Hippocampal formation (tissue), 2 donors: ENCODE results near the gene C17orf75.
"Not testable (repeated sequence)": the region's sequence is repeated elsewhere in the genome, so short reads cannot be mapped to it uniquely, and the experiment has no call there.

Experiments used
- DNase-seq, 2 donors: peaks; one replicate each; lab custom pipeline; 2025; lab: John Stamatoyannopoulos, UW

Gene C17orf75, protein sequence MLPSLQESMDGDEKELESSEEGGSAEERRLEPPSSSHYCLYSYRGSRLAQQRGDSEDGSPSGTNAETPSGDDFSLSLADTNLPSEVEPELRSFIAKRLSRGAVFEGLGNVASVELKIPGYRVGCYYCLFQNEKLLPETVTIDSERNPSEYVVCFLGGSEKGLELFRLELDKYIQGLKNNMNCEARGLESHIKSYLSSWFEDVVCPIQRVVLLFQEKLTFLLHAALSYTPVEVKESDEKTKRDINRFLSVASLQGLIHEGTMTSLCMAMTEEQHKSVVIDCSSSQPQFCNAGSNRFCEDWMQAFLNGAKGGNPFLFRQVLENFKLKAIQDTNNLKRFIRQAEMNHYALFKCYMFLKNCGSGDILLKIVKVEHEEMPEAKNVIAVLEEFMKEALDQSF

DNA sequence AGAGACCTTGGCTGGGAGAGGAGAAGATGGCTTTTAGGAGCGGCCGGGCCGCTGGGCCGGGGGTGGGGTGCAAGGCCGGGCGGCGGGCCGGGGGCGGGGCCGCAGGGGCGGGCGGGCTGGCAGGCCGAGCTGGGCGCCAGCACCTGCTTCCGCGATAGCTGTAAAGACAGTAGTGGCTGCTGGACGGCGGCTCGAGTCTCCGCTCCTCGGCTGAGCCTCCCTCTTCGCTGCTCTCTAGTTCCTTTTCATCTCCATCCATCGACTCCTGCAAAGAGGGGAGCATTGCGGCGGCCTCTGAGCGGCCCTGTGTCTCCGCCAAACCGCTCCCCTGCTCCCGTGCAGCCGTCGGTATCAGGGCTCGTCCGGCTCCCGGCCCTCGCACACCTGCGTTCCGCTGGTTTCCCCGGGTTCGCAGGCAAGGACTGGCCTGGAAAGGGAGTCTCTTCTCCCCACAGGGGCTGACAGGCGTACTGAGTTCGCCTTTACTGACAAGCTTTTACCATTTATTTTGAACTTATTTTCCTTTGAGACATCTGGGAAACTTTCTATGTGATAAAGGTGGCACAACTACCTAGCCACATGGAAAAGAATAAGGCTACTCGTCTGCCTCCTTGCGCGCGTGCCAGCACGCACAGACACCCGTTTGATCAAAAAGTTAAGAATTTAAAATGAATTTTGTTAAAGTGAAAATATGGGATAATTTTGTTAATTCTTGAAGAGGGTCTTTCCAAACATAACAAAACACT is at the start of gene C17orf75:
Gene C17orf75 (minus strand): TSS at position 317 of the 746 bp plus-strand sequence. CDS start 34 bp downstream, at position 283.
- DNase-seq, result peak; percentile 73 to 75

DNA sequence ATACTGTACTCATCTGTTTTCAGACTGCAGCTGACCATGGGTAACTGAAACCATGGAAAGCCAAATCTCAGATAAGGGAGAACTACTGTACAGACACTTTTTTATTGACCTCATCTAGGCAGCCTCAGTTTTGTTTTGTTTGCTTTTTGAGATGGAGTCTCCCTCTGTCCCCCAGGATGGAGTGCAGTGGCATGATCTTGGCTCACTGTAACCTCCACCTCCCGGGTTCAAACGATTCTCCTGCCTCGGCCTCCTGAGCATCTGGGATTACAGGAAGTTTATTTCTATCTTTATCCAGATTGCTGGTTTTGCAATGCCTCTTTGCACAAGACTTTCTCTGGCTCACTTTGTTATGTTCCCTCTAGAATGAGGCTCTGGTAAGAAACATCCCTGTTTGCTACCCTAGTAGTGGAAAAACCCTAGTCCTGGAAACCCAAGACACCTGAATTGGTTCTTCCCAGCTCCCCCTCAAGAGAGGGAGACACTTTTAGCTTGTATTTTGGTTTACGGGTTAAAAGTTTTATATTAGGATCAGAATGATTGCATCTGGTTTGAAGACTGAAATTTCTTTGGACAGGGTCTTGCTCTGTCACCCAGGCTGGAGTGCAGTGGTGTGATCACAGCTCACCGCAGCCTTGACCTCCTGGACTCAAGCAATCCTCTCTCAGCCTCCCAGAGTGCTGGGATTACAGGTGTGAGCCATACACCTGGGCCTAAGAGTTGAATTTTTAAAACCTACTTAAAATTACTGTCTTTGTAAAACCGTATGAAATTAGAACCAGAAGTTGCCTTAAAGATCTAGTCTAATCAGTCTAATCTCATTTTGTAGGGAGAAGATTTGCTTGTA is 46.9 kb upstream of the C17orf75 start:
- no peak for DNase-seq

DNA sequence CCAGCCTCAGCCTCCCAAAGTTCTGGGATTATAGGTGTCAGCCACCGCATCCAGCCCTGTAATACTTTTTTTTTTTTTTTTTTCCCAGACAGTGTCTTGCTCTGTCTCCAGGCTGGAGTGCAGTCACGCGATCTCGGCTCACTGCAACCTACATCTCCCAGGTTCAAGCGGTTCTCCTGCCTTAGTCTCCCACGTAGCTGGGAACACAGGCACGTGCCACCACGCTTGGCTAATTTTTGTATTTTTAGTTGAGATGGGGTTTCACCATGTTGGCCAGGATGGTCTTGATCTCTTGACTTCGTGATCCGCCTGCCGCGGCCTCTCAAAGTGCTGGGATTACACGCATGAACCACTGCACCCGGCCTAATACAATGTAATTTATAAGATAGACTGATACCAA is 46.2 kb upstream of the C17orf75 start:
- DNase-seq, result not testable (repeated sequence)

DNA sequence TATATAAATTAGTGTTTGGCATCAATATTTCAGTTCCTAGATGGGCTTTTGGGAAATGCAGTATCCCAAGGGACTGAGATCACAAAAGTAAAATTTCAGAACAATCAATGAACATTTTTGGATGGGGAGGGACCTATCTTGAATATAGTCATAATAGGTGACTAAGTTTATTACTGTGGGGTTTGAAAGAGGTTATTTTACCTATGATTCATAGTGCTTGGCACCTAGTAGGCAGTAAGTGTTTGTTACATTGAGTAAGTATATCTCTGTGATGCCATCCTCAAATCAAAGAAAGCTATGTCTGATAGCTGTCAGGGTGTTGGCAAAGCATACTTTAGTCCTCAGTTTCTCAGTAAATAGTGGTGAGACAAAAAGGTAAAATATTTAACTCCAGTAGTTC is 44.9 kb upstream of the C17orf75 start:
- DNase-seq, result no peak

DNA sequence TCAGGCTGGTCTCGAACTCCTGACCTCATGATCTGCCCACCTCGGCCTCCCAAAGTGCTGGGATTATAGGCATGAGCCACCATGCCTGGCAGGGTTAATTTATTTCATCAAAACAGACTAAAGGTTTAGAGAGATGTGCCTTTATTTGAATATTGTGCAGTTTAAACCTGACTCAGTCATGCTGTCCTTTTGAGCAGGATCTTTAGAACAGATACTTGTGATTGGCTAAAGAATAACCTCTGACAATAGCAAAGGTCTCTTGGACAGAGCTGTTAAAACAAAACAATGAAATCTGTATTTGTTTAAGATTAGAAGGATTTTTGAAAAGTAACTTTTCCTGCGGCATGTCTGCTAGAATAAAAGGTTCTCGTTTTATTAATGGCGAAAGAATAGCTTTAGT is 44.0 kb upstream of the C17orf75 start:
- DNase-seq, result no peak

DNA sequence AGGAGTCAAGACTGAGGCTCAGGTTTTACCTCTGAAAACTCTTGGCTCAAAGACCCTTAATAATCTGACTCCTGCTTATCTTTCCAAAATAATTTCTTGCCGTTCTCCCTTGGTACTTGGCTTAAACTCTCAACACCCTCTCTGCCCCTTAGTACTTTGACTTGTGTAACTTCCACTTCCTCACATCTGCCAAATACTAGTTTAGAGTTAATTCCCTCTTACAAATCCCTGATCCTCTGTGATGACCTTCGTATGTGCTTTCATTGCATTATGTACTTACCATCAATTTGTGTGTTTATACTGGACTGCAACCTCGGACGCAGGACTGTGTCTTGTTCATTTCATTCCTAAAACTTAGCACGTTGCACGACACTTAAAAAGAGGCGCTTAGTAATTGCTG is 43.1 kb upstream of the C17orf75 start:
- DNase-seq, result no peak

DNA sequence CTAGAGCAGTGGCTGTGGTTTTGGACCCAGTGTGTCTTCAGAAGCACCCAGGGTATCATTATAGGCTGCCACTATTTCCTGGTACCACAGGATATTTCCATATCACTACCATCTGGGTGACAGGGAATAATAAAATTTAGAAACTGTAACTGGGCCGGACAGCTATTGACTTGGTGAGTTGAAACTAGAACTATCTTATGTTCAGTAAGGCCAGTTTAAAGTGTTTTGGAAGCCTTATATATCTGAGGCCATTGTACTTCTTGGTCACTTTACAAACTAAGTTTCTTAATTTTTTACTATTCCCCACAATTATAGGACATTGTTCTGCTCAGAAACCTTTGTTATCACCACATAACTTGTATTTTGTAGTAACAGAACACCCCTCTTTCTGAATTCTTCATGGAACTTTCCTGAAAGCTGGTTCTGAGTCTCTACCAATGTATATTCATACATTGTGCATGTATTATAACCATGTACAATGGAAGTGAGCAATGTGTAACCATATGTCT is 42.0 kb upstream of the C17orf75 start:
- DNase-seq, result no peak

DNA sequence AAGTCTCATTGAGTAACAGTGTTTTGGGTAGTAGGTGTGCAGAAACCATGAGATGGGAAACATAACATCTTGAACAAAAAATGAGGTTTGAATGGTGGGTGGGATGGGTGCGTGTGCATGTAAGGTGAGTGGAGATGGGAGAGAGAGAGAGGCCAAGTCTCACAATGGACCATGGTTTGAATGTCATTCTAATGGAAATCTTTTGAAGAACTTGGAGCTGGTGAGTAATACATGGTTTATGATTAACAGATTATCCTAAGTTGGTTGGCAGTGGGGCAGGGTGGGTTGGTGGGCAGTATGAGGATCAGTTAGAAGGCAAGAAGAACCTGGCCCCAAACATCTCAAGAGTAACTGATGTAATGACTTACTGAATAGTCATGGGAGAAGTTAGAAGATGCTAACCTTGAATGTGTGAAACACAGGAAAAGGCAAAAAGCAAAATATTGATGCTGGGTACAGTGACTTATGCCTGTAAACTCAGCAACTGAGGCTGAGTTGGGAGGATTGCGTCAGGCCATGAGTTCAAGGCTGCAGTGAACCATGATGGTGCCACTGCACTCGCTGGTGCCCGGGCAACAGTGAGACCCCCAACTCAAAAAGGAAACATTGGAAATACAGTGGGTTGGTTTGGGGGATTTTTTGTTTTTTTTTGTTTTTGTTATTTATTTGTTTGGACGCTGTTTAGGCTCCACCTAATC is 40.7 kb upstream of the C17orf75 start:
- DNase-seq, result no peak

DNA sequence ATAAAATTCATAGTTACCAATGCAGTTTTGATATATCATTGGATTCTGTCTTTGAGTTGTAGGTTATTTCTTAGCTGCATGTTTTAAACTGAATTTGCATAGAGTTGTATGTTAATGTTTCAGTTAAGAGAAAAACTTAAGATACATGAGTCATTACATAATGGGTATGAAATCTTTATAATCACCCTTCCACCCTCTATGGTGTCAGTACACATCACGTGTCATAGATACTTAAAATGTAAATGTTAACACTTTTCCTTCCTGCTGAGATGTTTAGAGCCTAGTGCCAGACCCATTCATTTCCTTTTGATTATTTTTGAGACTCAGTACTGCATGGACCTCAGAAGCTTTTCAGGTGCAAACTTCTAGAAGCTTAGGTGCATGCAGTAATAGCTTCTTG is 28.5 kb upstream of the C17orf75 start:
- no peak for DNase-seq

DNA sequence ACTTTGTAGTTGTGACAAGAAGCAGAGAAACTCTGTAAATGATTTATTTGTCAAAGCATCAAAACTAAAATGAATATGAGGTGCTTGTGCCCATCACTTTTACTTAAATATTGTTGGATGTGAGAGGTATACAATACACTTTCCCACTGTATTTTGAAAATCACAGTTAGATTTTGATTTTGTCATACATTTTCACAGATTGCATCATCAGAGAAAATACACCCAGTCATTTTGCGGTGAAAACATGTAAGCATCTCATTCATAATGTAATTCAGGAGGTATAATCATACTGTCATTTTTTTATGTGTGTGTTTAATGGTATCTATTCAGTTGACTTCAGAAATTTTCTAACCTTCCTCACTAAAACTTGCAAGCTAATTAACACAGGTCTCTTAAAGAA is 19.3 kb upstream of the C17orf75 start:
- no peak for DNase-seq

DNA sequence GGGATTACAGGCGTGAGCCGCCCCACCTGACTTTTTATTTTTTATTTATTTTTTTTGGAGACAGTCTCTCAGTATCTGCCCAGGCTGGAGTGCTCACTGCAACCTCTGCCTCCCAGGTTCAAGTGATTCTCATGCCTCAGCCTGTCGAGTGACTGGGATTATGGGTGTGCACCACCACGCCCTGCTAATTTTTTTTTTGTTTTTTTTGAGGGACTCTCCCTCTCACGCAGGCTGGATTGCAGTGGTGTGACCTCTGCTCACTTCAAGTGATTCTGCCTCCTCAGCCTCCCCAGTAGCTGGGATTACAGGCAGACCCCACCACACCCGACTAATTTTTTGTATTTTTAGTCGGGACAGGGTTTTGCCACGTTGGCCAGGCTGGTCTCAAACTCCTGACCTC is 15.6 kb upstream of the C17orf75 start:
- DNase-seq, result no peak

DNA sequence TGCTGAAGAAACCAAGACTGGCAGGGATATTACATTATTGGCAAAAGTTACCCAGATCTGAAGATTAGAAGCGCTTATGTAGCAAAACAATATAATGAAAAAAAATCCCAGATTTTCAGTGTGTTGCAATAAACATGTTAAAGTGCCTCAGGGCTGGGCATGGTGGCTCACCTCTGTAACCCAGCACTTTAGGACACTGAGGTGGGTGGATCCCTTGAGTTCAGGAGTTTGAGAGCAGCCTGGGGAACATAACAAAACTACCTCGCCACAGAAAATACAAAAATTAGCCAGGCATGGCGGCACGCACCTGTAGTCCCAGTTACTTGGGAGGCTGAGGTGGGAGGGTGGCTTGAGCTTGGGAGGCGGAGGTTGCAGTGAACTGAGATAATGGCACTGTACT is 14.8 kb upstream of the C17orf75 start:
- no peak for DNase-seq

DNA sequence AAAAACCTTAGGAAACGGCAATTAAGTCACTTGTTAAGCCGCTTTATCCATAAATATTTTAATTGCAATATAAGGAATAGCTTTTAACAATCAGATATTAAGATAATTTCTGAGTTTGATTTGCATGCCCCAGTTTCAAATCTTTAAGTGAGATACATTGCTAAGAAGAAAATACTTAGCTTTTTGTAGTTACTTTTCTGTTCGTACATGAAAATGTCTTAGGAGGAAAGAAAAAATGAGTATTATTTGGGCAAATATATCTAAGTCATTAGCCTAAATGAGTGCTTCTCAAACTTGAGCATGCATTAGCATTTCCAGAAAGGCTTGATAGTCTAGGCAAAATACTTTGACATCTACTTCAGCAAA is 14.4 kb upstream of the C17orf75 start:
- DNase-seq, result no peak

DNA sequence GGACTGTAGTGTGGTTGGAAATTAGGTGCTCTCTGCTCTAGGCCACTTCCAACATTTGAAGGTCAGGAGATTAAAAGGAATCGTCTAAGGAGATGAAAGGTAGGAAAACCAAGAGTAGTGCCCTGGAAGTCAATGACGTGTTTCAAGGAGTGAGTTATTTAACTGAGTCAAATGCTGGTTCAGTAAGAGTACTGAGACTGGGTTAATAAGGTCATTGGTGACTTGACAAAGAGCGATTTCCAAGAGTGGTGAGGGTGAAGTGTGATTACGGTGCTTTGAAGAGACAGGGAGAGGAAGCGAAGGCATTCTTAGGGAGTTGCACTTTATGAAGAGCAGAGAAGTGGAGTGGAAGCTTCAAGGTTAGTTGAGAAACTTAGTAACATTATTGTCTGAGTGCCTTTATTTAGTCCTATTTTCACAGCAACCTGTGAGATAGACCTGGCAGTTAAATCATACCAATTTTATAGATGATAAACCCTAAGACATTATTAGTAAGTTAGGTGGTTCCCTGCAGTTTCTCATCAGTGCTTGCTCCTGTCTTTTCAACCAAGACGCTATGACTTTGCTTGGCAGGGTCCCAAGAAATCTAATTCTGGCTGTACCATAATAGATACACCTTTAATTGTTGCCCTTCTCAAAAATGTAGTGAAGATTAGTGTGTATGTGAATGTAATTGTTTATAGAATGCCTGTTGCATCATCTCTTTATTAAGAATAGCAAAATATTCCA is 13.8 kb upstream of the C17orf75 start:
- DNase-seq, result no peak

DNA sequence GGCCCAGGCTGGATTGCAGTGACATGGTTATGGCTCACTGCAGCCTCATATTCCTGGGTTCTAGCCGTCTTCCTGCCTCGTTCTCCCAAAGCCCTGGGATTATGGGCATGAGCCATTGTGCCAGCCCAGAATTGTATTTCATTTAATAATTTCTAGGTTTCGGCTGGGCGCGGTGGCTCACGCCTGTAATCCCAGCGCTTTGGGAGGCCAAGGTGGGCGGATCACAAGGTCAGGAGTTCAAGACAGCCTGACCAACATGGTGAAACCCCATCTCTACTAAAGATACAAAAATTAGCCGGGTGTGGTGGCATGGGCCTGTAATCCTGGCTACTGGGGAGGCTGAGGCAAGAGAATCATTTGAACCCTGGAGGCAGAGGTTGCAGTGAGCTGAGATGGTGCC is 10.8 kb upstream of the C17orf75 start:
- DNase-seq, result not testable (repeated sequence)

DNA sequence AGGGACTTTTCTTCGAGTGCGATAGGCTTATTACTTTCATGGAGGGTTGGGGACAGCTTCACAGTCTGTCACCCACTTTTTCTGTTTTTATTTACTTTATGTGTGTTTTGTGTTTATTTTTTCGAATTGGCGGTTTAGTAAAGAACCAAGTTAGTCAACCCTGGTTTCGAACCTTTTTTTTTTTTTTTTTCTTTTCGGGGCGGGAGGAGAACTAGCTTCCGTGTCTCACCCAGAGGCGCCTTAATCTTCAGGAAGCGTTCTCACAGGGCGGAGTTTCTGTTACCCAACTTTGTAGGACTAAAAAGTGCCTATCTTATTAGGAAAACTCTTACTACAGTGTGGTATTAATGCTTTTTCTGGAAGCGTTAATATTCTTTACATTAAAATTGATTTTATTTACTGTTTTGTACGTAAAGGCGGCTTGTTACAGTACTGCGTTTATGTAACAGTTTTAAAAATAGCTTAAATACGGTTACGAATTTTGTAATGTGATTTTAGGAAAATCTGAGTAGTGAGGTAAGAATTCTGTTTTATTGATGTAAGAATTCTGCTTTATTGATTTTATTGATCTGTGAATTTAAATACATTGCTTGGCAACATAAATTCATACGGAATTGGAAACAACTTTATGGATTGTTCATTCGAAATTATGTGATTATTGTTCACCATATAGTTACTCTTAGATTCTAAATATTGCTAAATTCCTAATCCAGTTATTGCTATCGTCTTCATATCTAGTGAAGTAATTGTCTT is 8.9 kb upstream of the C17orf75 start:
- peak in 1 of 2 donors; percentile 12 for DNase-seq

DNA sequence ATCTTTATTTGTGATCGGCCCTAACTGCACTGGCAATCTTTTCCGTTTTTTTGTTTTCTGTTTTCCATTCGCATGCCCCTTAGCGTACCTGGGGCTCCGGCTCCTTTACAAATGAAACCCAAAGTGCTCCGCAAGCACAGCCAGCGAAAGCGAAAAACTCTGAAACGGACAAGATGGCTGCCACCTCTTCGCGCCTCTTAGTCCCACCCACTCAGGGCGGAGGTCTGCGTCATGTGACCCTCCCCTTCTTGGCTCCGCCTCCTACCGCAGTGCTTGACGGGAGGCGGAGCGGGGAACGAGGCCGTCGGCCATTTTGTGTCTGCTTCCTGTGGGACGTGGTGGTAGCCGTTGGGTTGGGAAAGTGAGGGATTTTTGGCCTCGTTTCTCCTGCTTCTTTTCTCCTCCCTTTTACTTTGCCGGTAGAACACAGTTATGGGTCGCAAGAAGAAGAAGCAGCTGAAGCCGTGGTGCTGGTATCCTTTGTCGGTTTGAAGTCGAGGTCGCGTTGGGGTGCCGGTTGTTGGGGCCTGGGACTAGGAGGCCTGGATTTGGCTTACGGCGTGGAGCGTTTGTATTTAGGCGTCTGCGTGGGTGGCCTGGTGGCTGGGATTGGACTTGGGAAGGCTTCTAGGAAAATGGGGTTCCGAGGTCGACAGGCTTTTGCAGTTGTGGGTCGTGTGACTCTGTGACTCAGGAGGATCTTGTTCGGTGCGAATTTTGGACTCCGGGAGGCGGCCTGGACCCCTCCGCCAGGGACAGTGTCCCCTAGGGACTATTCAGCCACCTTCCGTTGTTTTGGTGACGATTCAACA is 8.1 kb upstream of the C17orf75 start, which contains the start of gene ZNF207:
Gene ZNF207 (plus strand): TSS at position 304 of the 812 bp plus-strand sequence. CDS start 129 bp downstream, at position 433.
- peak; percentile 92 to 96 for DNase-seq

DNA sequence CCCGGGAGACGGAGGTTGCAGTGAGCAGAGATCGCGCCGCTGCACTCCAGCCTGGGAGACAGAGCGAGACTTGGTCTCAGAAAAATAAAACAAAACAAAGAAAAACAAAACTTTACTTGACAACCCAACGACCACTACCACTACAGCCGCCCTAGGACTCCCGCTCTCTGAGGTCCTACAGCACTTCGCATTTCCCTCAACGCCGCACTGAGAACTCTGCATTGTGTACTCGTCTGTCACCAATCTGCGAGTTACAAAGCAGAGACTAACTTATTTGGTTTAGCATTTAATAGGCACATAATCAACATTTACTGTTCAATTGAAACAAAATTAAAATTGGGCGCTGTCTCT is 7.5 kb upstream of the C17orf75 start:
- no peak for DNase-seq

DNA sequence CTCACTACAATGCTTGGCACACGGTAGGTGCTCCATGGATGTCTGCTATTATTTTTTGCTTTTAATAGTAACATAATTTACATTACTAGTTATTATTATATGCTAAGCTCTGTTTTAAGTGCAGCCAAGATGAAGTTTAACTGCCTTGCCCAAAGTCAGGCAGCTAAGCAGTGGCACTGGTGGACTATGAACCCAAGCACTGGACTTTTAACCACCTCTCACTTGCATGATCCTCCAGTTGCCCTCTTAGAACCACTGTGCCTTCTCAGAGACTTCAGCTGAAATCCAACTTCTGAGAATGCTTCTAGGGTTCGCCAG is 6.5 kb upstream of the C17orf75 start:
- no peak for DNase-seq
